RWPE2 (cell line): ENCODE measurements around the gene CXCR3.

Experiments used
- ATAC-seq: fragments of 200-7000 bp; cut with Tn5 transposase; 3 replicates; pipeline ENCODE4 v1.9.1; 2021; ENCODE audit warnings: low read depth
- DNase-seq: peaks from one replicate; pipeline ENCODE4 v3.0.0-alpha.2; 2020; ENCODE audit warnings: low spot score
- H3K27ac ChIP-seq: fragments of 450-650 bp; 2 replicates; pipeline ENCODE4 v1.5.1; 2017; ENCODE audit warnings: mild to moderate bottlenecking; ENCODE audit not compliant: poor library complexity, severe bottlenecking
- H3K27me3 ChIP-seq: fragments of 250-450 bp; sonication (Bioruptor Pico); 2 replicates; pipeline ENCODE4 v1.5.1; 2021; ENCODE audit warnings: mild to moderate bottlenecking, moderate library complexity; ENCODE audit not compliant: insufficient read depth, poor library complexity, severe bottlenecking
- H3K36me3 ChIP-seq: fragments of 250-450 bp; sonication (Bioruptor Pico); 2 replicates; pipeline ENCODE4 v1.5.1; 2020; ENCODE audit warnings: low read depth, mild to moderate bottlenecking, moderate library complexity
- H3K4me1 ChIP-seq: fragments of 250-450 bp; sonication (Bioruptor Pico); 2 replicates; pipeline ENCODE4 v1.5.1; 2021; ENCODE audit warnings: mild to moderate bottlenecking, moderate library complexity; ENCODE audit not compliant: insufficient read depth, poor library complexity, severe bottlenecking
- H3K4me3 ChIP-seq: fragments of 250-450 bp; sonication (Bioruptor Pico); 2 replicates; pipeline ENCODE4 v1.5.1; 2021; ENCODE audit warnings: mild to moderate bottlenecking, moderate library complexity; ENCODE audit not compliant: severe bottlenecking
- H3K9me3 ChIP-seq: fragments of 250-450 bp; sonication (Bioruptor Pico); 2 replicates; pipeline ENCODE4 v1.5.1; 2021; ENCODE audit warnings: mild to moderate bottlenecking, moderate library complexity; ENCODE audit not compliant: severe bottlenecking
- CTCF ChIP-seq: fragments of 450-650 bp; IDR thresholded peaks from one replicate; pipeline ENCODE4 v1.5.1; 2017; ENCODE audit warnings: mild to moderate bottlenecking, moderate library complexity; ENCODE audit not compliant: poor library complexity, severe bottlenecking

Gene CXCR3

GRCh38 chrX:71637253-71637618 is 18.9 kb upstream of the CXCR3 start:
- ATAC-seq: no peak

GRCh38 chrX:71636438-71637252 is 18.3 kb upstream of the CXCR3 start:
- no peaks in the 10 kb centered on the region for H3K4me1 ChIP-seq
- H3K27ac ChIP-seq: no peak overlapping the region
- no peak overlapping the region for H3K4me3 ChIP-seq
- no peaks in the 10 kb centered on the region for H3K27me3 ChIP-seq
- no peaks in the 10 kb centered on the region for H3K36me3 ChIP-seq
- ATAC-seq (no peak), DNase-seq (no peak)
- no peak for TF ChIP-seq CTCF
- H3K9me3 ChIP-seq: no peaks in the 10 kb centered on the region

More at GRCh38 chrX:71637253-71637618, 18.9 kb upstream of the CXCR3 start:
- TF ChIP-seq CTCF: no peak
- Histone ChIP-seq H3K27me3 (no peaks in the 10 kb centered on the region), H3K36me3 (no peaks in the 10 kb centered on the region), H3K27ac (no peak overlapping the region), H3K9me3 (no peaks in the 10 kb centered on the region), H3K4me3 (no peak overlapping the region), H3K4me1 (no peaks in the 10 kb centered on the region)
- DNase-seq: no peak

GRCh38 chrX:71634366-71634765 is 16.1 kb upstream of the CXCR3 start:
- DNase-seq: no peak
- Histone ChIP-seq H3K4me1 (no peaks in the 10 kb centered on the region), H3K27ac (no peak overlapping the region), H3K36me3 (no peaks in the 10 kb centered on the region), H3K27me3 (no peaks in the 10 kb centered on the region), H3K9me3 (no peaks in the 10 kb centered on the region), H3K4me3 (no peak overlapping the region)
- ATAC-seq: no peak
- no peak for TF ChIP-seq CTCF

DNA sequence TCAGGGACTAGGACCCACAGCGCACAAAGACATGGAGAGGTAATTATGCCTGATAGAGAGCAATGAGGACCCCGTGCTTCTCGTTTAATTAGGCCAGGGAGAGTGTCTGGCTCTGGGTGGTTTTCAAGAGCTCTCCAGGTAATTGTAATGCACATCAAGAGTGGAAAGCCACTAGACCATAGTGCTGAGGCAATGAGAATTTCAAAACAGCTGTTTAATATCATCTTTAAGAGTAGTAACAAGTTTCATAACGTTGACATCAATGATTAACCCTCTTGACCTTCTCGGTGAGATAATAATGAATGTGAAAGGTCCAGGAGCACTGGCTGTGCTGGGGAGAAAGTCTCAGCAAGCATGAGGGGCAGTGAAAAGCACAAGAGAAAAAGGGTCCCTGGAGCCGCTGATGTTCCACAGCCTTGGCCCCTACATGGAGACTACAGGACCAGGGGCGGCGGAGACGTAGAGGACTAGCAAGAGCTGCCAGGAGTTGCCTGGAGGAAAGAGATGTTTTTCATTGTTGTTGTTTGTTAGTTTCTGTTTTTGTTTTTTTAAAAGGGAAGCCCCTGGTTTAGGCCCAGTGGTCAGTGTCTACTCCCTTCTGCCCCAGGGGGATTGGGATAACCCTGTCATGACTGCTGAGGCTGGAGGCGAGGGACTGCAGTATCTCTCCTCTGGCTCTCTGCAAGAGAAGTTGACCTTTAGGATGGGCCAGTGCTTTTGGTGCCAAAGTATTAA is 14.8 kb upstream of the CXCR3 start:
- H3K4me1 ChIP-seq: no peaks in the 10 kb centered on the region
- no peaks in the 10 kb centered on the region for H3K36me3 ChIP-seq
- TF ChIP-seq CTCF: no peak
- H3K27me3 ChIP-seq: no peaks in the 10 kb centered on the region
- no peak overlapping the region for H3K27ac ChIP-seq
- H3K4me3 ChIP-seq: no peak overlapping the region
- no peak for DNase-seq
- ATAC-seq: no peak
- H3K9me3 ChIP-seq: no peaks in the 10 kb centered on the region

DNA sequence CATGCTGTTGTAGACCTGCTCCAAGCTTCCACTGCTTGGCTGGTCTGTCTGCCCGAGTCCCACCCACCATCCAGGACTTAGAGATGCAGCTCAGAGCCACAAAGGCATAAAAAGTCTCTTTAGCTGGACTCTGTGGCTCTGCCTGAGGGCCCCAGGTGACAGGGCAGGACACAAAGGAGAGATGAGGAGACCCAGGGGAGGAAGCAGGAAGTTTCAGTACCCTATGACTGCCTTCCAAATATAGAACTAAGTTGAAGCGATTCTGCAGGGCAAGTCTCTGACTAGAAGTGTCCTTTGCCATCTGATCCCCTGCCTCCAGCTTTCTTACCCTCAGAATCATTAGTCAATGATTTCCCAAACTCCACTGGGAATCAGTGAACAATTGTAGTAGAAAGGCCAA is 11.2 kb upstream of the CXCR3 start:
- ATAC-seq (no peak), DNase-seq (no peak)
- Histone ChIP-seq H3K36me3 (no peaks in the 10 kb centered on the region), H3K9me3 (no peaks in the 10 kb centered on the region), H3K27ac (no peak overlapping the region), H3K27me3 (no peaks in the 10 kb centered on the region), H3K4me3 (no peak overlapping the region), H3K4me1 (no peaks in the 10 kb centered on the region)
- TF ChIP-seq CTCF: no peak
